ENCODE results near the gene CADM3.

Gene CADM3

DNA sequence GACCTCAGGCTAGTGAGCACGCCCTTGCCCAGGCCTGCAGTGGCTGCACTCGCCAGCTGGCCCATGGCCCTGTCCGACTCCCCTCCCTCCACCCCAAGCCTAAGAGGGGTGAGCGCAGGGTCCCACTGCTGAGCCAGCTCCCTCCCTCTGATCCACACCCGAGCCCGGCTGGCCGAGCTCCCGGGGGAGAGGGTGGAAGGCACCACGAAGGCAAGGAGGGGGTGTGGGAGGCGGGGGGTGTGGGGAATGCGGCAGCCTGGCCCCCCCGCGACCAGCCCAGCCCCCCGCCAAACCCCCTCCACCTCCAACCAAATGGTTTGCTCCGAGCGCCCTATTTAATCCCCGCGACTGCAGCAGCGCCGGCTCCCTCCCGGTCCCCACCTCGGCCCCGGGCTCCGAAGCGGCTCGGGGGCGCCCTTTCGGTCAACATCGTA lies at the start of gene CADM3:
Gene CADM3 (plus strand): TSS at position 362 of the 434 bp plus-strand sequence. CDS start 151 bp downstream, outside the sequence.
- no peak for DNase-seq (ENCODE audit: low read depth)

DNA sequence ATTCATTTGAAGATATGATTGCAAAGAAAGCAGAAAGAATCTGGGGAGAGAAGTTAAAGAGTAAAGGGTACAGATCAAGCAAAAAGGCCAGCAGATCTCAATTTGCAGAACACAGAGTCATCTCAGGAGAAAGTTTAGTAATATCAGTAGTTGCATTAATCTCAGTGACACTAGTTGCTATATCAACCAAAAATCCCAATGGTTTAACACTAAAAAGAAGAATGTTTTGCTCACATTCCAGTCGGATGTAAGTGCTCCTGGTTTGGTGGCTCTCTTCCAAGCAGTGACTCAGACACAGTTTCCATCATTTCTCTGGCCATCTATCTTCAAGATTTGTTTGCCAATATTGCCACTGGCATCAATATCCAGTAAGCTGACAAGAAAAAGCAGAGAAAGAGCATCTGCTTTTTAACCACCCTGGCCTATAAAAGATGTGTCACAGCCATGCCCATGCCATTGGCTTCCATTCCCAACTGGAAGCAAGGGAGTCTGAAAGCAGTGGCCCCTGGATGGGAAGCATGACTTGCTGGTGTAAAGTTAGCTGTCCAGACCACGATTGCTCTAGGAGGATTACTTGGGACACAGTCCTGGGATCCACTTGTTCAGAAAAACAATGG lies 49.3 kb upstream of the CADM3 start:
- peak; percentile 83 for DNase-seq (ENCODE audit: low read depth)

DNA sequence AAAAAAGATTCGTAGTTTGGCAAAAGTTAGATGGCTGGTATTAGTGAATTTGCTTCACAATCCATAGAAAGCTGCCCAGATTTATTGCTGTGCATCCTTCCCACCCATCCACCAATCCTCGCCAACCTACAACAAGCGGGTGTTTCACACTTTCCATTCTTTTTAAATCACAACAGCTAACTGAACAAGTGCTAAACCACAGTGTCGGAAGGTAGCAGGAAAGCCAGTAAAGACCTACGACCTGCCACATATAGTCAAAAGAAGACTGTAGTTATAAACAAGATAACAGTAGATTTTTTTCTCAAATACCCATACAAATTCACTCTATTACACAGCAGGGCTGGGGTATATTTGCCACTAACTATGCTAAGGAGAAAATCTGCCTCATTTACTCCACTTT lies 47.8 kb upstream of the CADM3 start:
- DNase-seq (ENCODE audit: low read depth) = no peak

DNA sequence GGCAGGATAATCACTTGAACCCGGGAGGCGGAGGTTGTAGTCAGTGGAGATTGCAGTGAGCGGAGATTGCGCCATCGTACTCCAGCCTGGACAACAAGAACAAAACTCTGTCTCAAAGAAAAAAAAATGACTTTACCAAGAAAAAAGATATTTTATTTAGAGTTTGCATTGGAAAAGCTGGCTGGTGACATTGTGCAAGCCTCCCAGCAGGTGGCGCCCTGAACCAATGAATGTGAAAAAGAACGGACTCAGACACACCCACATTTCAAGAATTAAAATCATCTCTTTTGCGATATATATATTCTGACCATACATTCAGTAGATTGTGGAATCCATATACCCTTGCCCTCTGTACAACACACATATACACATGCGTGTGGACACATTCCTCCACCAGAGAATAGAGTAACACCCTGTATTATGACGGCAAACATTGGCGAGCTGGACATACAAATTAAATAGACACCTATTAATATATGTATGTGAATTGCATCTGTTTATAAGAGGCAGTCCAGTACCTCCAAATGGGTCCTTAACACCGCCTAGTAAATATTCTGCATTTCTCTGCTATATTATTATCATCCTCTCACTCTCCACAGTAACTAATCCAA lies 39.0 kb upstream of the CADM3 start:
- peak; percentile 57 for DNase-seq (ENCODE audit: low read depth)

DNA sequence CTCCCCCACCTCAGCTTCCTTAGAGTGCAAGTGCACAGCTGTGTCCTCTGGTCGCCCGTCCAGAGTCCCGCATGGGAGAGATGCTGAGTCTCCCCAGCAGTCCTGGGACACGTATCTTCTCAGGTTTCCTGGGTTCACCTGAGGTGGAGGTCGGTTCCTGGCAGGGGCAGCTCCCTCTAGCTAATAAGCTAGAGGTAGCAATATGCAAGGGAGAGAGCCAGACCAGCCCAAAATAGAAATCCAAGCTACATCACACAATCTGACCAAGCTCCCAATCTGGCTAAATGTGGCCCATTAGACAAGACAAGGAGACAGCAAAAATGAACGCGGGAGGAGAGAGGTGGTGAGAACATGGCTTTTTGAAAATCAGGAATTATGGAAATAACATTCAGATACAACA lies 30.9 kb upstream of the CADM3 start:
- DNase-seq (ENCODE audit: low read depth) = no peak

DNA sequence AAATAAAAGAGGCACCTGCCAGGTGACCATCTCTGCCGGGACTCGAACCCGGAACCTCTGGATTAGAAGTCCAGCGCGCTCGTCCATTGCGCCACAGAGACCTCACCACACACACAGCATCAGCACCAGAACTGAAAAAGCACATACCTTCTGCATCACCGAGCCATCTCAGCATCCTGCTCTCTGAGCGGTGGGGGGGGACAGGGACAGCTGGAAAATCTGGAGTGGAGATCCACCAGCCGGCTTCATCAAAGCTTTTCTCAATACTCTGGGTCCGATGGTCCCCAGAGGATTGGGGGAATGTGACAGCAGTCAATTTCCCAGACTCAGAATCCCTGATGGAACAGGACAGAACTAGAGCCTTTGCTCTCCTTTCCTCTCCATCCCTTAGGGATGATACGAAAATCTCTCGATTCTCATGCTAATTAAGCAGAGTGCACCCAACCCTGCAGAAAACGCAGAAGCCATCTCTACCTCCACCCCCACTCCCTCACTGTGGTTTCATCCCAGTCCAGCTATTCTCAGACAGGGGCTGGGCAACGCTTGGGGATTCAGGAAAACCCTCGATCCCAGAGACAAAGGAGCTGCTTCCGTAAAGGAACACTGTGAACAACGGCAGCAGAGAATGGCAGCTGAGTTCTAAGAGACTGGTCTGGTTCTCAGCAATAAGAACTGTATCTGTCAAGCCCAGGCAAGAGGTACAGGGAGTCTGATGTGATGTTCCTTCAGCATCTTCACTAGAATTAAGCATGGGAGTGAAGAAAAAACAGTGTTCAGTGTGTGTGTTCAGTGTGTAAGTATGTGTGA lies 29.6 kb upstream of the CADM3 start:
- DNase-seq (ENCODE audit: low read depth) = peak; percentile 63

GRCh38 chr1:159142391-159142663 lies 29.1 kb upstream of the CADM3 start:
- DNase-seq (ENCODE audit: low read depth) = no peak

- DNase-seq (ENCODE audit: low read depth) = no peak
Measured at GRCh38 chr1:159142726-159143510, 28.5 kb upstream of the CADM3 start.

GRCh38 chr1:159144571-159144970 lies 26.8 kb upstream of the CADM3 start:
- DNase-seq (ENCODE audit: low read depth) = no peak

GRCh38 chr1:159146980-159147379 lies 24.4 kb upstream of the CADM3 start:
- no peak for DNase-seq (ENCODE audit: low read depth)

DNA sequence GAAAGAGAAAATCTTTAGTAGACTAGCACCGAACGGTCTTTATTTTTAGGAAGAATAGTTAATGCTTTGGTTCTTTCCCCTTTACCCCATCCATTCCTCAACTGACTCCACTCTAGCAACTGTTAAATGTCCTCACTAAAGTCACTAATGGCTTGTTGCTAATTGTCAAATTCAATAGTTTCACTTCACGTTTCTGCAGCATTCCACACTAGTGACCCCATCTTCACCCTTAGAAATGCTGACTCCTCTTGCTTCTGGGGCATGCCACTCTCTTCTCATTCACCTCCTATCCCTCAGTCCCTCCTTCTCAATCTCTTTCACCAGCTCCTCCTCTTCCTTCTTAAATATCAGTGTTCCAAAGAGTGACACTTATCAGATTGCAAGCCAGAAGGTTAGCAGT lies 19.4 kb upstream of the CADM3 start:
- DNase-seq (ENCODE audit: low read depth) = no peak

DNA sequence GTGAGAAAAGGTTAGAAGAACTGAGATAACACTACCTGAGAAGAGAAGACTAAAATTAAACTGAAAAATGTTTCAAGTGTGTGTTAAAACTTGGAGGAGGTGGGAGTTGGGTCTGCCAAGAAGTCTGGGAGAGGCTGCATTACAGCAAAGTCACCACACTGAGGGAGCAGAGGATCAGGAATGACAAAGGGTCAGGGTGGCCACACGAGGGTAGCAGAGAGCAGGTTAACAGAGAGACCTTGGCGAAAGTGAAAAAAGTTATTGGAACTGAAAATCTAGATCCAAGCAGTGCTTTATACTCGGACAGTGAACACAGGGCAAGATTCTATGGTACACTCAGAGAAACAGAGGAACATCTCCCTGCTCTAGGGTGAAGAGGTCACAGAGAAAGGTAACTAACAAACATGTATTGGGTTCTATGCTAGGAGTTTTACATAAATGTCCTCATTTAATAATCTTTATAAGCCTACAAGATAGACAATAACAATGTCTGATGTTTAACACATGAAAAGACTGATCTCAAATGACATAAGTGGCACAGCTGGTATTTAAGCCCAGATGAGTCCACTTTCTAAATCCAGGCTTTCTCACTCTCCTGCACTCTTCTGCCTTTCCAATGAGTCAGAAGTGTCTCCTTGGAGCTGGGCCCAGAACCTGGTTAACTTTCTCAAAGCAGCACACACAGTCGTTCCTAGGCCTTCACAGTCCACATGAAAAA lies 10.3 kb upstream of the CADM3 start:
- DNase-seq (ENCODE audit: low read depth) = peak; percentile 94

- DNase-seq (ENCODE audit: low read depth) = no peak
Measured at GRCh38 chr1:159161719-159162026, 9.7 kb upstream of the CADM3 start.

- DNase-seq (ENCODE audit: low read depth) = no peak
Measured at GRCh38 chr1:159162516-159163265, 8.7 kb upstream of the CADM3 start.

- DNase-seq (ENCODE audit: low read depth) = no peak
Measured at GRCh38 chr1:159163614-159164228, 7.7 kb upstream of the CADM3 start.

DNA sequence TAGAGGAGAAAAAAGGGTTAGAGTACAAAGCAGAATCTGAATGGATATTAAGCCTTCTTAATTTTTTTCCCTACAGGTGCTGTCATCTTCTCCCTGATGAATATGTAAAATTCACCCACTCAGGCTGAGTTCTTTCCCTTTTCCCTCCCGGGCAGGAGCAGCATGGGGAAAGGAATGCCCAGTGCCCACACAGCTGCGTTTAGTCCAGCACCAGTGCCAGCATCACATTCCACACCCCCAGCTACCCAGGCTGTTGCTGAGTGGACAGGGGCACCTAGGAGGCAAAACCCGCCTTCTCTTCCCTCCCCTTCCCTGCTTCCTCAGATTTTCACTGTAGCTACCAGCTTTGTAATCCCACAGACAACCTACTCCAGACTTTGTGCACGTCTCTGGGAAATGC lies 3.4 kb upstream of the CADM3 start:
- DNase-seq (ENCODE audit: low read depth) = no peak

DNA sequence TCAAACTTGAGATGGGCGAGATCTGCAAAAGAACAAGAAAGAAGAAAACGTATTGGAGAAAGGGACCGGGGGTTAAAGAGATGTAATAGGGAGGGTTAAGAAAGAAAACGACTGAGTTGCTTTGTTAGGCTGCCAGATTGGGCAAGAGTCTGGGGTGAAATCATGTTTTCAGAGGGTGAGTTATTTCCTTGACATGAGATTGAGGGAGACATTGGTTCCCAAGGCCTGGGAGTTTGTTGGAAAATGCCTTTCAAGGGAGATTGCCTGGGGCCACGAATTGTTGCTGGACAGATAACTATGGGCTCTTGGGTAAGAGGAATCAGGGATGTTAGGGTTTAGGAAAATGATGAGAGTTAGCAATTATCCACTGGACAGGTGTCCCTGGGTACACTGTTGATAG lies 776 bp upstream of the CADM3 start:
- DNase-seq (ENCODE audit: low read depth) = no peak

- no peak for DNase-seq (ENCODE audit: low read depth)
Measured at GRCh38 chr1:159171688-159172501, 480 bp downstream of the CADM3 start.

GRCh38 chr1:159172614-159173291 lies 1.3 kb downstream of the CADM3 start:
- no peak for DNase-seq (ENCODE audit: low read depth)

DNA sequence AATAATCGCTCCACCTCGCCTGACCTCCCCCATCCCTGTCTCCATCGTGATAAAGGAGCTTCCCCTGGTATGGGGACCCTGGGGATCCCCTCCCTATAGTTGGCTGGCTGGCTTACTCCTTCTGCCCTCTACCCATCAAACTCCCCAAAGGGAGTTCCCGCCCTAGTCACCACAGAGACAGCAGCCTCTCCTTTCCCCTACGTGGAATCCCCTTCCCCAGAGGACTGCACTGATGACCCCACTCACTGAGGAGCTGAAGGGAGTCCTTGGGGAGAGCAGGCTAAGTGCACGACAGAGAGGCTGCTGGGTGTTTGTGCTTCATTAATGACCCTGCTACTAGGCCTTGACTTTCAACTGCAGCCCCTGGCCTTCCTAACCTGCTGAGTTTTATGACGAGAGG lies 1.9 kb downstream of the CADM3 start:
- DNase-seq (ENCODE audit: low read depth) = no peak

Data from iris pigment epithelial cell (primary cell).